Tongue (tissue), 2 donors: ENCODE data around the gene B4GALNT1. TPM values are rescaled to one million over a fixed set of nuclear protein-coding genes. Genes with fewer than 3 reads are reported as not detected.
"Not testable (repeated sequence)": the region's sequence is repeated elsewhere in the genome, so short reads cannot be mapped to it uniquely, and the experiment has no call there.

ENCODE experiments used
- DNase-seq: peaks from one replicate; pipeline ENCODE4 v3.0.0-alpha.2; 2015
- total RNA-seq: library from RNA; depleted of rRNA; stranded (reverse); fragments of >200 nt; gene quantifications from one replicate; pipeline ENCODE4 v1.2.3, GENCODE V29; 2014

B4GALNT1 gene
- total RNA-seq, 1 donor from 2014 or later: 3.3 TPM

DNA sequence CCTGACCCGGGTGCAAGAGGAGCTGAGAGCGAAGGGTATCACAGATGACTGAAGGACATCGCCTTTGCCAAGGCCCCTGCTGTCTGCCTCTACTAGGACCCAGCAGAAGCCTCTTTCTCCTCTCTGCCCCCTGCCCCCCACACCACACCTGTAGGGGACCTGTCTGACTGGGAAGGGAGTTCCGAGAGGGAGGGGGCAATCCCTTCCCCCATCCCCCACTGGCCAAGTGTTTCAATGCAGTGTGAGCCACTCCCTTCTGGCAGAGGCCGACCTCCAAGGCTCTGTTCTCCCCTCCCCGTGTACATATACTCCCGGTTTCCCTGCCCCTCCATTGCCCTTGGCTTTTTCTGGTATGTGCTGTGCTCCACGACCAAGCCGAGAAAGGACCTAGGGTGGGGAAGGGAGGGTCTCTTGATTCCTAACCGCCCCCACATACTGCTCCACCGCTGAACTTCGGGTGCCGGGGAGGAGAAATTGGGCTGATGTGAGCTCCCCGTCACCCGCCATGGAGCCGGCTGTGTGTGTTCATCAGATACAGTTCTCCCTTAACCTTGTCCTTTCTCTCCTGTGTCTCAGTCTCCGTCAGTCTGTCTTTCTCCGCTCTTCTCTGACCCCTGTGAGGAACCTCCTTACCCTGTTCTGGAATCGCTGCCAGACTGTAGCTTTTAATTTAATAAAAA lies 23.8 kb downstream of the B4GALNT1 start:
- peak; percentile 20 for DNase-seq

DNA sequence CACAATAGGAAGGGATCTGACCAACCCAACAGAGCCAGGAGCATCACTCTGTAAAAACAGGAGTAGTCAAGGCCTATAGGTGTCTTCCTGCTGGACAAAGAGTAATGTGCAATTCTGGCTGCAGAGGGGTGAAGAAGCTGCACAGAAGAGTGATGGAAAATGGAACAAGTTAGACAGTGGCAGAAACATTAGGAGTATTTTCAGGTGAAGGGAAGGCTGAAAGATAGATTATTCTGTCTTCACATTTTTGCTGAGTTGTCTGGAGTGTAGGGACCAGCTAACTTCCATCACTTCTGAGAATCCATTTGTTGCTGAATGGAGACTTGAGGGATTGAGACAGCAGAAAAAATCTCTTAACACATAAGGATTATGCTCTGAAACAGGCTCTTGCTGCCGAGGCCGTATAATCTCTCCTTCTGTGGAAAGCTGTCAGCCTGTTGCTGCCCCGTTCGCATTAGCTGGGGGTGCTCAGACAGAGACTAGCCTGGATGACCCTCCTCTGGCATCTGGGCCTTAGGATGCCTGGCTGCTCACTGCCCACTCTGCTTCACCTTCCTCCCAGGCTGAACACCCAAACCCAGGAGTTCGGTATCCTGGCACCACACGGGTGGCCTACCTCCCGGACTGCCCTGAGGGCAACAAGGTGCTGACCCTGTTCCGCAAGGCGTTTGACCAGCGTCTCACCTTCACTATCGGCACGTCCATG lies 24.9 kb downstream of the B4GALNT1 start:
- DNase-seq: no peak

DNA sequence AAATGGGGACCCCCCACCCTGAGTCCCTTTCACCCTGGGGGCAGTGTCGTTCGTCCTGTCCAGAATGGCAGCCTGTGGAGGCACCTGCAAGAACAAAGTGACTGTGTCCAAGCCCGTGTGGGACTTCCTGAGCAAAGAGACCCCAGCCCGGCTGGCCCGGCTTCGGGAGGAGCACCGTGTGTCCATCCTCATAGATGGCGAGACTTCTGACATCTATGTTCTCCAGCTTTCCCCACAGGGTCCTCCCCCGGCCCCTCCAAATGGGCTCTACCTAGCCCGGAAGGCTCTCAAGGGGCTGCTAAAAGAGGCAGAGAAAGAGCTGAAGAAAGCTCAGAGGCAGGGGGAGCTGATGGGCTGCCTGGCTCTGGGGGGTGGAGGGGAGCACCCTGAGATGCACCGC lies 26.2 kb downstream of the B4GALNT1 start:
- DNase-seq: no peak

DNA sequence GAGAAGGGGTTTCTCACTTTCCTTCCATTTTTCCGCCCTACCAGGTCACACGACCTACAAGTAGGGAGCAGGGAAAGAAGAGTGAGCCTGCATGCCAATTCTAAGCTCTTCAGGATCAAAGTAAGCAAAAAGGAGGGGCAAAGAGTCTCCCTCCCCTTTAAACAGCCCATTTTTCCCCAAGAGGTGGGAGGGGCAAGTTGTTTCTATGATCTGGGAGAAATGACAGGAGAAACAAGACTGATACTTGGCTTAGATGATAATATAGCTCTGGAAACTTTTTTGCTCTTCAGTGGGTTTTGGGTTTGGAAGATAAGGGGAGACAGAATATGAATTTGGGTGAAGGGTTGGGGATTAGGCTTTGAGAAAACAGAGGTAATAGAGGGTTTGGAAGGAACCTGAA lies 26.6 kb downstream of the B4GALNT1 start:
- no peak for DNase-seq

DNA sequence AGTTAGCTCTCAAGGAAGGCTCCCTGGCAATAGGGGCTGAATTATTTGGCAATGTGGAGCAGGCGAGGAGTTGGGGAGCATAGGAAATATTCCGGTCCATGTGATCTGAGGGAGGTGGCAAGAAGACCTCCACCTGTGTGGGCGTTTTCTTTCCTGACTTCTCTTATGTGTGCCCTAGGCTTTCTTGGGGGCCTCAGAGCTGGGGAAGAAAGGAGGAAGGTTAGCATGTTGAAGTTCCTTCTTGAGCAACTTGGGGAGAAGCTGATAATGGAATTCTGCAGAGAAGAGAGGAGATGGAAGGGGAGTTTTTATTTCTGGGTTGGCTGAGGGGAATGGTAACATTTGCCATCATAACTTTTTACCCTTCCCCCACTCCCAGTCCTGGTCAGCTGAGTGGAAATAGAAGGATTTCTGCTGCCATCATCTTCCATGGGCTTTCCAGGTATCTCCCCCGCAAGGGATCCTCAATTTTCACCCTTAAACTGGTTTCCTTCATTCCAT lies 27.1 kb downstream of the B4GALNT1 start:
- no peak for DNase-seq

DNA sequence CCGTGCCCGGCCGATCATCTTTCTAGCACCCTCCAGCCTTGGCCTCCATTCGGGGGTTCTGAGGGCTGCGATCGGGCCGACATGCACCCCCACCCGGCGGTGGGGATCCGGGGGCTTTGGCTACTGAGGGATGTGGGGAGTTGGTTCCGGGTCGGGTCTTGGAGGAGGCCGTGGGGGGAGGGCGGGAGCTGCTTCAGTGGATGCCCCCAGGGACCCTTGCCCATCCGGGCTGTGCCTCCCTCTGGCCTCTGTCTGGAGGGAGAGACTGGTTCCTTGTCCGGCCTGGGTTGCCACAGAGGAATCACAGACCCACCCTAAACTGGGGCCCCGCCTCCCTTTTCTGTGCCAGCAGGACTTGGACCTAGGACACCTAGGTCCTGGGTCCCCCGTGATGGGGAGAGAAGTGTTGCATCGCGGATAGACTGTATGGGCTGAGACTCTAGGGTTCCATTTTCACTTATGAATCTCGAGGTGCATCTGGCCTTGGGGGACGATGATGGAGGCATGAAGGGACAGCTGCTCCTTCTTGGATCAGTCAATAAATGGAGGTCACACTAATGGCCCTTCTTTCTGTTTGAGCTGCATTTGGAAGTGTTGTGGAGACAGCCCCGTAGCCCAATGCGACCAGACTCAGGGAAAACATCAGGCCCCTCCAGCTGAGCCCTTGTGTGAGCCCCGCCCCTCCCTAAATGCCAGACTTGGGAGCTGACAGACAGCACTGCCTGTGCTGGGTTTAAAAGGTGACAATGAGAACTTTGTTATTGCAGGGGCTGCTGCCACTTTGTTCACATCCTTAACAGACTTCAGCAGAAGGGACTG lies 27.8 kb downstream of the B4GALNT1 start:
- peak; percentile 85 for DNase-seq

DNA sequence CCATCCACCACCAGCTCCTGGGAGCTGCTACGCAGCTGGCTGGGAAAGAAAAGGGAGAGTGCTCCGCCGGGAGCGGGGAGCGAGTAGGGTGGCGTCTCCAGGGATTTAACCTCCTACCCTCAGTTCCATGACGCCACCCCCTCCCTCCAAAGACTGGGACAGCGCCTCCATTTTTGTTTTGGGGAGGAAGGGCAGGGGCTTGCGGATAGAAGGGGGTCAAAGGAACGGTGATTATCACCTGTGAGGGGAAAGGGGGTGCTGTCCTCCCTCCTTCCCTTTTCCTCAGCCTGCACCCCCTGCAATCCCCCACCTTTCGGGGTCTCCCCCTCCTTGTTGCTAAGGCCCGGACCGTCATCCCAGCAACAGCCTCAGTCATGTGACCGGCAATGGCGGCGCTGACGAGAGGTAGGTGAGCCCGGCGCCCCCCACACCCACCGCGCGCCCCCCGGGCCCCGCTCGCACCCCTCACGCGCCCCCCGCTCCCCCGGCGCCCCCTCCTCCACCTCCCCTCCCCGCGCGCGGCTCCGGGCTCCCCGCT lies 28.5 kb downstream of the B4GALNT1 start, which contains the start of gene DTX3:
Gene DTX3, plus strand, starts transcription at position 371 of the 538 bp plus-strand sequence. CDS start 1,694 bp downstream, outside the sequence.
- DNase-seq: peak; percentile 72

DNA sequence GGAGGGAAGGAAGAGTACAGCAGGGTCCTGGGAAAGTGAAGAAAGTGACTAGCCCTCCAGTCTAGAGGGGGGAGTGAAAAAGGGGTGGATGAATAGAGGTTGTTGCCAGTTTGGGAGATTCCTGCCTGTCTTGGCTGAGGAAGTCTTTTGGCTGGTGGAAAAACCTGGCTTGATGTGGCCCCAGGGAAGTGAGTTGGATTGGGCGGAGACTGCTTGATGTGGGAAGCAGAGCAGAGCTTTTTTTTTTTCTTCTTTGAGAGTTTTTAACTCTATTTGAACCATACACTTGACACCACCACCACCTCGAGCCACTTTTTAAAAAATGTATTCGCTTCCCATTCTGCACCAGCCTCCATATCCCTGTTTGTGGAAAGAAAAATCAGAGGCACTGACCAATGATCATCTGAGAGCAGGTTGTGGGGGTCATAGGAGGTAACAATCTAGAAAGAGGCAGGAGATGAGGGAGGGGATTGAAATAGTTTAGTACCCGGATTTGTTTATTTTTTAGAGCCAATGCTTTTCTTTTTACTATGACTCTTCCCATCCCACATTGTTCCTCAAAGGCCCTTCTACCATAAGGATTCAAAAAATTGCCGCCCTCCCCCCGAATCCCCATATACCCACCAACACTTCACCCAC lies 29.1 kb downstream of the B4GALNT1 start:
- peak; percentile 86 for DNase-seq

DNA sequence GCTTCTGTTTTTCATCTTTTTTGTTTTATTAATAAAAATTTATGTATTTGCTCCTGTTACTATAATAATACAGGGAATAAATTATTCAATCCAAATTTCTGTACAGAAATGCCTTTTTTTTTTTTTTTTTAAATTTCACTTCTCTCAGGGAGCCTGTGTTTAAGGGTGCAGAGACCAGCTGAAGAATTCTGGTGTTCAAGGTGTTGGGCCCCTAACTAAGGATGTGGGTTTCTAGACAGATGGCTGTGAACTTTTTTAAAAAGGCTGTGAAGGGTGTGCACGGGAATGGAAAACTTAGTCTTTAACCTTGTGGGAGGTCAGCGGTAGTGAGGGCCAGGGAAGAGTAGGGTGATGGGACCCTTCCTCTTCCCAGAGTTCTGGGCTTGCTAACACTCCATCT lies 29.7 kb downstream of the B4GALNT1 start:
- no peak for DNase-seq

DNA sequence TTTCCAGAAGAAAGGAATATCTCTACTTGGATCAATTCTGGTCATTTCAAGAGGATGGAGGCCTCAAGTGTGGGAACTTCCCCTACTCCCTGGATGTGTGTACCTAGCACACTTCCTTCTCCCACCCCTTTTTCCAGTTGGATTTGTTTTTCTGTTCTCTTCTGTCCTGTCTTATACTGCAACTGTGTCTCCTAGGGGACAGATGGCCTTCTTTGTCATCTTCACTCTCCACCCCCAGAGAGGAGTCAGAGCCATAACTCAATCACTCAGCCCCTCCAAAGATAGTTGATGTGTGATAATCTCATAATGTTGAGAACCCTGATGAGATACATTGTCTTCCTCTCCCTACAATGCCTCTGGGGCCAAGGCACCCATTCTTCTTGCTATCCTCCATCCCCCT lies 30.5 kb downstream of the B4GALNT1 start:
- DNase-seq: no peak

DNA sequence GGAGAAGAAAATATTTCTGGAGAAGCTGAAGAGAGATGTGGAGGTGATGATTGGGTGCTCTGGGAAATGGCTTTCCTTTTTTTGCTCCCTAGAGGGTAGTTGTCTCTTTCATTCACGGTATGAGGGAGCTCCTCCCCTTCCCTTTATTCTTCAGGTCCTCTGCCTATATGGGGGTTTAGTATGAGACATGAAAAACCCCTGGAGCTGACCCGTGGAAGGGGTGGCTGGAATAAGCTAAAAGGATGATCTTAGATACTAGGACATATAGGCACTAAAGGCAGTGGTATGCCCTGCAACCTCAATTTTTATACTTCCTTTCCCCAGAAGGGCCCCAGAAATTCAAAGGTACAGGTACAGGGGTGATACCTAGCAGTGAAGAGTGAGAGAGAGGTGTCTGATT lies 32.6 kb downstream of the B4GALNT1 start:
- DNase-seq: no peak

DNA sequence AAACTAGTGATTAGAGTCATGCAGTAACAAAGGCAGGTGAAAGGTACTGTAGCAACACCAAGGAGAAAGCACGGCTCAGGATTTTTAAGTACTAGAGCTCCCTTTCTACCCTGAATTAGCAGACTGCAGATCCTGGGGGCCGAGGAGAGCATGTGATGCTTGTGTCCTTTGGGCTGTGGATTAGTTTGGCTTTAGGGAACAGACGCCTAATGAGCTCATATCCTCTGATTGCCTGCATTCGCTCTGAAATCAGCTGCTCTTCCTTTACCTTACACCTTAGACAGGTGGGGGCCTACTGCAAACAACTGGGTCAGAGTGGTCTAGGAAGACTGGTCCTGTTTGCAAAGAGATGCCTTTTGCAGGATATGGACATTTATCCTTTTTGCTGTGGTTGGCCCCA lies 39.8 kb downstream of the B4GALNT1 start:
- DNase-seq: no peak

DNA sequence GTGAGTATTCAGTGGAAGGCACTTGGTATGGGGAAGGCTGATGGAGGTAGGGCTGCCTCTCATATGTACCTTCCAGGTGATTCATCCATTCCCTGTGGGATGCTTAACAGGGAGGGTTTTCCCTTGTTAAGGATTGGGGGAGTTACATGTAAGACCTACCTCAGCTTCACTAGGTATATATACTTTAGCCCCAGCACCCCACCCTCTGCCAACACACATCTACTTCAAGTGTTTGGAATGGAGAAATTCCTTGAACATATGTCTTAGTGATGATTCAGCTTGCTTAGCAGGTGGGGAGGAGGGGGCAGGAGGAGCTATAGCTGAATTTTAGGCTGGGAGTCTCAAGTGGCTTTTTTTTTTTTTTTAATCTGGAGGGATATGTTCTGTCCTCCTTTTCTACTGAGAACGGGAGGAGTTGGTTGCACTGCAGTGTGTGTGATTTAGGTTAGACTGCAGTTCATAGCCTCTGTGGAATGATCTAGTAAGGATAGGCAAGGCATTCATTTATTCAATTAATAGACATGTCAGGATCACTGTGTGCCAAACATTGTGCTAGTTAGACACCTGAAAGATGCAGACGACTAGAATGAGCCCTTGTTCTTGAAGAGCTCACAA lies 40.3 kb downstream of the B4GALNT1 start:
- no peak for DNase-seq

DNA sequence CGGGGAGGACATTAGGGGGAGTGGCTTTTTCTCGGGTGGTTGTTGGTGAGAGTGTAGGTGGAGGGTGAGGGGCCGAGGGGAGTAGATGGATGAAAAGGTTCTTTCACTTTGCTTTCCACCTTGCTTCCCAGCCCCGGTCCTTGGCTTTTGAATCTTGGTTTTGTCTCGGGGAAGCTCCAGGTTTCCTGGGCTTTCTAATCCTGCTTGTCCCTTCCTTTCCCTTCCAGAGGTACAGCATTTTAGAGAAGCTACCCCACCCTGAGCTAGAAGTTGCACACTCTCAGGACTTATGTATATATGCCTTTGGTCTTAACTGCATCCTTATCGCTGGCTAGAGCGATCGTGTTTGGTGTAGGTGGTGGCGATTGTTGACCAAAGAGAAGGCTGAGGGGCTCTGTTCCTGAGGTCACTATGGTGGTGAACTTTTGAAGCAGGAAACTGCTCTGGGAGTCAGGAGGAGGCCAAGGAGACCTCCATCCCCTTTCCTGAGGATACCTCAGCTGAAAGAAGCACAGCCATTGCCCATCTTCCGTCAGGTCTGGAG lies 41.1 kb downstream of the B4GALNT1 start:
- DNase-seq: no peak

DNA sequence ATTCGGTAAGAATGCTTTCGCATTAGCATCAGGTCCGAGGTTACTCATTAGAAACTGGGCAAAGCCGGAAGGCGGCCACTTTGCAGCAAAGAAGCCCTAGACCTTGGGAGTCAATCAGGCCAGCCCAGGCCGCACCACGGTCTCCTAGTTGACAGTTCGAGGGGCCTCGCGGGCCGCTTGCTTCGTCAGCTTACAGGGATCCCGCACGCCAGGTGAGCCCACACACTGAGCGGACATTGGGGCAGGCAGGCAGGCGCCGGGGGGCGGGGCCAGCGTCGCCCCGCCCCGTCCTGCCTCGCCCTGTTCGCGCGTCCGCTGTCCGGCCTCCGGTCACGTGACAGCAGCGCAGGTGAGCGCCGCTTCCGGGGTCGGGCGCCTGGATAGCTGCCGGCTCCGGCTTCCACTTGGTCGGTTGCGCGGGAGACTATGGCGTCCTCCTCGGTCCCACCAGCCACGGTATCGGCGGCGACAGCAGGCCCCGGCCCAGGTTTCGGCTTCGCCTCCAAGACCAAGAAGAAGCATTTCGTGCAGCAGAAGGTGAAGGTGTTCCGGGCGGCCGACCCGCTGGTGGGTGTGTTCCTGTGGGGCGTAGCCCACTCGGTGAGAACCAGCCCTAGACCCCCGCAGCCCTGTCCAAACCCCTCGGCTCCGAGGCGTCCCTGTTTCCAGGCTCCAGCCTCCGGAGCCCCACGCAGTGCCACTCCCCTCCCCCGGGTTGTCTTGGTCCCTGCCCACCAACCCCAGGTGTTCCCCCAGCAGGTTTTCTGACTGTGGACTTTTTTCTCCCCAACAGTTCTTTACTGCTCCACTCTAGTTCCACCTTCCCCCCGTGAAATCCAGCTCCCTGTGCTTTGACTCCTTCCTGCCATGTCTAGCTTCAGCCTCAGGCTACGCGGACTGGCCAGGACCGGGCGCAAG lies 41.9 kb downstream of the B4GALNT1 start, which contains the start of gene PIP4K2C:
Gene PIP4K2C, plus strand, starts transcription at position 329 of the 918 bp plus-strand sequence. Its CDS starts 98 bp downstream, at position 427.
- DNase-seq: peak; percentile 81

DNA sequence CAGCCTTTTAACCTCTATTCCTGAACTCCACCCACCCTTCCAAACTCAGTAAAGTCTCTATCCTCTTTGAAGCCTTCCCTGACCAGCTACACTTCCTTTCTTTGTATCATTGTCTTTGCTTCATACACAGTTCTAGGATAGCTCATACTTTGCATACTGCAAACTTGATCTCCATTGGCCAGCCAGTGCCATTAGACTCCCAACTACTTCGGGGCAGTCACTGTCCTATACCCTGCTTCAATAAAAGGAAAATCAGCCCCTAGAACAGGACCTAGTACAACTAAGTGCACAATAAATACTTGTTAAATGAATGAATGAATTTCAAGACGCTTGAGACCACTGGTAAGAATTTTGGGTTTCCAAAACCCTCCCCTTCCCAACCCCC lies 42.5 kb downstream of the B4GALNT1 start:
- DNase-seq: no peak

DNA sequence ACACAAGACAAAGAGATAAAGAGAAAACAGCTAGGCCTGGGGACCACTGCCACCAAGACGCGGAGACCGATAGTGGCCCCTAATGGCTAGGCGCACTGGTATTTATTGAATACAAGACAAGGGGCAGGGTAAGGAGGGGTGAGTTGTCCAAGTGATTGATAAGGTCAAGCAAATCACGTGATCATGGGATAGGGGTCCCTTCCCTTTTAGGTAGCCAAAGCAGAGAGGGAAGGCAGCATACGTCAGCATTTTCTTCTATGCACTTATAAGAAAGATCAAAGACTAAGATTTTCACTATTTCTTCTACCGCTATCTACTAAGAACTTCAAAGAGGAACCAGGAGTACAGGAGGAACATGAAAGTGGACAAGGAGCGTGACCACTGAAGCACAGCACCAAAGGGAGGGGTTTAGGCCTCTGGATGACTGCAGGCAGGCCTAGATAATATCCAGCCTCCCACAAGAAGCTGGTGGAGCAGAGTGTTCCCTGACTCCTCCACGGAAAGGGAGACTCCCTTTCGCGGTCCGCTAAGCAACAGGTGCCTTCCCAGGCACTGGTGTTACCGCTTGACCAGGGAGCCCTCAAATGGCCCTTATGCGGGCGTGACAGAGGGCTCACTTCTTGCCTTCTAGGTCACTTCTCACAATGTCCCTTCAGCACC lies 43.9 kb downstream of the B4GALNT1 start:
- not testable (repeated sequence) for DNase-seq

DNA sequence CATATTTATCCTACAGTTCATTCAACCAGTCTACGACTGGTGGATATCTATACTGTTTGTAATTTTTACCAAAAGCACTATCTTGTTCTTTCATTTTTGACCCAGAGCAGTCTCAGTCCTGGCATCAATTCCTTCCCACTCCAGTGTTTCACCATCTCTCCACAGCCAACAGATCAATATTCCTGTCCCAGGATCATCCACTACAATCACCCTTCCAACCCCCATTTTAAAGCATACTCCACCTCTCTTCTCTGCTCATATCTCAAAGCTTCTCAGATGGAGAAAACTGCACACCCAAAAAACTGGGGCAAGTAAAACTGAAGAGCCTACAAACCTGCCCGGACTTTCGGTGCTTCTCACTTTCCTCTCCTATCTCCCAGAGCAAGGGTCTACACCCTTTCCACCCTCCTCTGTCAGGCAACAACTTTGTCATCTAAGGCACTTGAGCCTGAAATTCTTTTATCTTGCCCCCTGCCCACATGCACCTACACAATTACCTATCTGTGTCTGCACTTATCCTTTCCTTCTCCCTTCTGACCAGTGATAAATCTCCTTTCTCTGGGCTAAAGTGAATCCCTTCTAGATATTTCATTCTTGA lies 46.1 kb downstream of the B4GALNT1 start:
- DNase-seq: no peak

DNA sequence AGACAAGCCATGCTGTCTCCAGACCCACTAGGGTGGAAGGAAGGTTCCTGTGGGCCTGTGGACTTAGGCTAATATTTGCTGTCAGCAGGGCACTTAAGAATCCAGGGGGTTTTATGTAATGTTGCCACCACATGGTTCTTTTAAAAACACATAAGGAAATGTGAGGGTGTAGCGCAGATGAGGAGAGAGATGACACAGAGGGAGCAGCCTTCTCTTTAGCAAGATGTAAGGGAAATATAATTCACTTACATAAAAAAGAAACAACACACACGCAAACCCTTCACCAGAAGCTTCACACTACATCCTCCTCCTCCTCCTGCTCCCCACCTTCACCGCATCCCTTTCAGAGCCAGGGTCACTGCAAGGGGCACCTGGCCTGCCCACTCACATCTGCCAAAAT lies 46.9 kb downstream of the B4GALNT1 start:
- no peak for DNase-seq
